NCI-H82 treated with DMSO at 0.1 percent for 48 hours (cell line): ENCODE measurements around the gene UVRAG.

Experiments used
- DNase-seq: peaks from one replicate; lab custom pipeline; 2025; ENCODE audit not compliant: unreplicated experiment; lab: John Stamatoyannopoulos, UW

Gene UVRAG

GRCh38 chr11:75802913-75803820, 11.8 kb upstream of the UVRAG start:
- peak; percentile 22 for DNase-seq

- no peak for DNase-seq
Measured at GRCh38 chr11:75809111-75809510, 5.9 kb upstream of the UVRAG start.

GRCh38 chr11:75809991-75810390, 5.0 kb upstream of the UVRAG start:
- no peak for DNase-seq

GRCh38 chr11:75810637-75811390, 4.2 kb upstream of the UVRAG start:
- no peak for DNase-seq

GRCh38 chr11:75811485-75811884, 3.5 kb upstream of the UVRAG start:
- no peak for DNase-seq

- DNase-seq, result no peak
Measured at GRCh38 chr11:75812542-75813040, 2.4 kb upstream of the UVRAG start.

- no peak for DNase-seq
Measured at GRCh38 chr11:75813124-75813523, 1.9 kb upstream of the UVRAG start.

GRCh38 chr11:75813622-75814039, 1.4 kb upstream of the UVRAG start:
- DNase-seq, result no peak

GRCh38 chr11:75814363-75814676, 690 bp upstream of the UVRAG start:
- DNase-seq, result peak; percentile 61

GRCh38 chr11:75815345-75816168, 547 bp downstream of the UVRAG start:
- DNase-seq, result no peak

- no peak for DNase-seq
Measured at GRCh38 chr11:75816561-75817239, 1.7 kb downstream of the UVRAG start.

GRCh38 chr11:75820645-75821044, 5.6 kb downstream of the UVRAG start:
- DNase-seq, result no peak

GRCh38 chr11:75821202-75821601, 6.2 kb downstream of the UVRAG start:
- DNase-seq, result no peak

GRCh38 chr11:75822541-75822940, 7.5 kb downstream of the UVRAG start:
- no peak for DNase-seq

- DNase-seq, result no peak
Measured at GRCh38 chr11:75823415-75823814, 8.4 kb downstream of the UVRAG start.

GRCh38 chr11:75823946-75824345, 8.9 kb downstream of the UVRAG start:
- DNase-seq, result no peak

GRCh38 chr11:75826461-75827230, 11.6 kb downstream of the UVRAG start:
- DNase-seq, result no peak

GRCh38 chr11:75827562-75827961, 12.6 kb downstream of the UVRAG start:
- no peak for DNase-seq

GRCh38 chr11:75831915-75832502, 17.0 kb downstream of the UVRAG start:
- no peak for DNase-seq

- no peak for DNase-seq
Measured at GRCh38 chr11:75834728-75835127, 19.7 kb downstream of the UVRAG start.
